Smooth muscle cell (in vitro differentiated cells): Measurements from ENCODE around the gene INO80. TPM values are rescaled to one million over a fixed set of nuclear protein-coding genes. Genes with fewer than 3 reads are reported as not detected.
"Not testable (repeated sequence)": the region's sequence is repeated elsewhere in the genome, so short reads cannot be mapped to it uniquely, and the experiment has no call there.

Source experiments
- DNase-seq: peaks from one replicate; lab custom pipeline; 2025; ENCODE audit not compliant: unreplicated experiment; lab: John Stamatoyannopoulos, UW
- H2AFZ ChIP-seq: fragments of 200-600 bp; sonication (generic); 2 replicates; pipeline ENCODE4 v1.6.0; 2016; ENCODE audit warnings: antibody characterized with exemption, low read depth, mild to moderate bottlenecking
- H3F3A ChIP-seq: fragments of 200-600 bp; sonication (generic); 2 replicates; pipeline ENCODE4 v1.6.0; 2017; ENCODE audit warnings: antibody characterized with exemption, low read depth
- H3K27ac ChIP-seq: fragments of 200-600 bp; sonication (generic); 2 replicates; pipeline ENCODE4 v1.5.1; 2016; ENCODE audit warnings: low read depth, mild to moderate bottlenecking
- H3K27me3 ChIP-seq: fragments of 200-600 bp; sonication (generic); 2 replicates; pipeline ENCODE4 v1.6.1; 2016; ENCODE audit warnings: low read depth, mild to moderate bottlenecking
- H3K36me3 ChIP-seq: fragments of 200-600 bp; sonication (generic); 2 replicates; pipeline ENCODE4 v1.5.1; 2016; ENCODE audit warnings: low read depth
- H3K4me1 ChIP-seq: fragments of 200-600 bp; sonication (generic); 2 replicates; pipeline ENCODE4 v1.5.1; 2016; ENCODE audit warnings: low read depth
- H3K4me2 ChIP-seq: fragments of 200-600 bp; sonication (generic); 2 replicates; pipeline ENCODE4 v1.6.0; 2016; ENCODE audit warnings: mild to moderate bottlenecking
- H3K4me3 ChIP-seq: fragments of 200-600 bp; sonication (generic); 2 replicates; pipeline ENCODE4 v1.5.1; 2016; ENCODE audit warnings: mild to moderate bottlenecking
- H3K79me2 ChIP-seq: fragments of 200-600 bp; sonication (generic); 2 replicates; pipeline ENCODE4 v1.6.0; 2016; ENCODE audit warnings: low read depth, mild to moderate bottlenecking
- H3K9ac ChIP-seq: fragments of 200-600 bp; sonication (generic); 2 replicates; pipeline ENCODE4 v1.6.0; 2016; ENCODE audit warnings: low read depth
- H3K9me3 ChIP-seq: fragments of 200-600 bp; sonication (generic); replicated peaks from 2 replicates; pipeline ENCODE4 v1.5.1; 2016; ENCODE audit warnings: low read depth
- H4K20me1 ChIP-seq: fragments of 200-600 bp; sonication (generic); 2 replicates; pipeline ENCODE4 v1.6.0; 2016; ENCODE audit warnings: low read depth
- WGBS: methylation state at CpG from one replicate; pipeline ENCODE4 v1.1.7; 2016; ENCODE audit warnings: low lambda C conversion rate; 5-methylcytosine and 5-hydroxymethylcytosine counted together
- polyA plus RNA-seq: library from polyadenylated mRNA; unstranded; fragments of >200 nt; fragmentation: Nextera tagmentation; extraction: Ambion mirVana; gene quantifications from 2 replicates; pipeline ENCODE4 v1.2.1, GENCODE V29; 2016
- total RNA-seq: library from RNA; depleted of rRNA; stranded (reverse); fragments of >200 nt; gene quantifications from 2 replicates; pipeline ENCODE4 v1.2.3, GENCODE V29; 2014
- TF ChIP-seq, protein P1 (sequence below): fragments of 200-600 bp; sonication (generic); IDR thresholded peaks from 2 replicates; pipeline ENCODE4 v1.5.1; 2017; ENCODE audit warnings: borderline replicate concordance, mild to moderate bottlenecking, antibody characterized with exemption; ENCODE audit not compliant: insufficient read depth, poor library complexity, severe bottlenecking

Gene INO80
- total and polyA plus RNA-seq, 2 experiments from 2014 or later: 4.4 to 8.3 TPM

DNA sequence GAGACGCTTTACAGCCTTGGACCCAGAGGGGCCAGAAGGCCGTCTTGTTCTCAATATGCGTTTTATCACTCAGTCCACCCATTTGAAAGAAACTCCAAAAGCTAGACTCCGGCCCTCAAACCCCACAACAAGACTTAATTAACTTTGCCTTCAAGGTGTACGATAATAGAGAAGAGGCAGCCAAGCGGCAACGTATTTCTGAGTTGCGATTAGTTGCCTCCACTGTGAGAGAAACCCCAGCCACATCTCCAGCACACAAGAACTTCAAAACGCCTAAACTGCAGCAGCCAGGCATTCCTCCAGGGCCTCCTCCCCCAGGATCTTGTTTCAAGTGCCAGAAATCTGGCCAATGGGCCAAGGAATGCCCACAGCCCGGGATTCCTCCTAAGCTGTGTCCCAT is 17.4 kb upstream of the INO80 start:
- whole genome bisulfite sequencing: 89% methylated on average over 10 of the region's 10 CpGs
- H3K36me3 ChIP-seq: no peaks in the 10 kb centered on the region
- H3F3A ChIP-seq: no peaks in the 10 kb centered on the region
- TF ChIP-seq, protein P1, sequence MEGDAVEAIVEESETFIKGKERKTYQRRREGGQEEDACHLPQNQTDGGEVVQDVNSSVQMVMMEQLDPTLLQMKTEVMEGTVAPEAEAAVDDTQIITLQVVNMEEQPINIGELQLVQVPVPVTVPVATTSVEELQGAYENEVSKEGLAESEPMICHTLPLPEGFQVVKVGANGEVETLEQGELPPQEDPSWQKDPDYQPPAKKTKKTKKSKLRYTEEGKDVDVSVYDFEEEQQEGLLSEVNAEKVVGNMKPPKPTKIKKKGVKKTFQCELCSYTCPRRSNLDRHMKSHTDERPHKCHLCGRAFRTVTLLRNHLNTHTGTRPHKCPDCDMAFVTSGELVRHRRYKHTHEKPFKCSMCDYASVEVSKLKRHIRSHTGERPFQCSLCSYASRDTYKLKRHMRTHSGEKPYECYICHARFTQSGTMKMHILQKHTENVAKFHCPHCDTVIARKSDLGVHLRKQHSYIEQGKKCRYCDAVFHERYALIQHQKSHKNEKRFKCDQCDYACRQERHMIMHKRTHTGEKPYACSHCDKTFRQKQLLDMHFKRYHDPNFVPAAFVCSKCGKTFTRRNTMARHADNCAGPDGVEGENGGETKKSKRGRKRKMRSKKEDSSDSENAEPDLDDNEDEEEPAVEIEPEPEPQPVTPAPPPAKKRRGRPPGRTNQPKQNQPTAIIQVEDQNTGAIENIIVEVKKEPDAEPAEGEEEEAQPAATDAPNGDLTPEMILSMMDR: no peak
- DNase-seq: no peak
- no peaks in the 10 kb centered on the region for H4K20me1 ChIP-seq
- H3K27me3 ChIP-seq: no peaks in the 10 kb centered on the region
- no peaks in the 10 kb centered on the region for H3K4me1 ChIP-seq
- no peak overlapping the region for H3K9ac ChIP-seq
- H3K27ac ChIP-seq: no peak overlapping the region
- H3K79me2 ChIP-seq: no peaks in the 10 kb centered on the region
- H3K9me3 ChIP-seq: no peaks in the 10 kb centered on the region
- no peak overlapping the region for H2AFZ ChIP-seq
- no peak overlapping the region for H3K4me2 ChIP-seq
- no peak overlapping the region for H3K4me3 ChIP-seq

DNA sequence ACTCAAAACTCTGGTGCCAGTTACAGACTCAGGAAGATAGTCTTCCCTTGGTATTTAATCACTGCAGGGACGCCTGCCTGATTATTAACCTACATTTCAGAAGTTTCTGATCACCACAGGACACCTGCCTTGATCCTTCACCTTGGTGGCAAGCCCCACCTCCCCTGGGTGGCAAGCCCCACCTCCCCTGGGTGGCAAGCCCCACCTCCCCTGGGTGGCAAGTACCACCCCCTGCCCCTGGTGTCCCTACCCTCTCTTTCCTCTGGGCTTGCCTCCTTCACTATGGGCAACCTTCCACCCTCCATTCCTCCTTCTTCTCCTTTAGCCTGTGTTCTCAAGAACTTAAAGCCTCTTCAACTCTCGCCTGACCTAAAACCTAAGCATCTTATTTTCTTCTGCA is 16.0 kb upstream of the INO80 start:
- H3K27ac ChIP-seq, DNase-seq, H2AFZ ChIP-seq, H3K4me3 ChIP-seq, H3K27me3 ChIP-seq, H3K36me3 ChIP-seq, H3F3A ChIP-seq, H3K79me2 ChIP-seq, H4K20me1 ChIP-seq, H3K9ac ChIP-seq, H3K9me3 ChIP-seq, H3K4me2 ChIP-seq, H3K4me1 ChIP-seq: not testable (repeated sequence)
- WGBS: 91% methylated on average over 2 of the region's 2 CpGs

DNA sequence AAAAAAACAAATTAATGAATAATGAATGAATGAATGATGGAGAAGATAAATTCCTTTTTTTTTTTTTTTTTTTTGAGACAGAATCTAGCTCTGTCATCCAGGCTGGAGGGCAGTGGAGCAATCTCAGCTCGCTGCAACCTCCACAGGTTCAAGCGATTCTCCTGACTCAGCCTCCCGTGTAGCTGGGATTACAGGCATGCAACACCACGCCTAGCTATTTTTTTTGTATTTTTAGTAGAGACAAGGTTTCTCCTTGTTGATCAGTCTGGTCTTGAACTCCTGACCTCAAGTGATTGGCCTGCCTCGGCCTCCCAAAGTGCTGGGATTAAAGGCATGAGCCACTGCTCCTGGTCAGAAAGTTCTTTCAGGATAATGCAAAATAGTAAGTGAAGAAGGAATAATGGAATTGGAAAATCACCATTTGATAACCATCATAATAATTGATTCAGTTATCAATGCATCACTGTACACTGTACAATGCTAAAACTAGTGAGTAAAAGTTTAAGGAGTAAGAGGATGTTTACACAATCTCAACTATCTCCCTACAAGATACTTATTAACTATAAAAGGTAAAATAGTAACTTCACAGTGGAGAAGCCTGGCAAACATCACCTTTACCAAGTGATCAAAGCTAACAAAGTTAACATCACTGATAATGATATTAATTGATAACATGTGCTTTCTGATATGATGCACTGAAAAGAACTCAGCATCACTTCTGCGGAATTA is 12.3 kb upstream of the INO80 start:
- WGBS: 94% methylated on average over 6 of the region's 6 CpGs

DNA sequence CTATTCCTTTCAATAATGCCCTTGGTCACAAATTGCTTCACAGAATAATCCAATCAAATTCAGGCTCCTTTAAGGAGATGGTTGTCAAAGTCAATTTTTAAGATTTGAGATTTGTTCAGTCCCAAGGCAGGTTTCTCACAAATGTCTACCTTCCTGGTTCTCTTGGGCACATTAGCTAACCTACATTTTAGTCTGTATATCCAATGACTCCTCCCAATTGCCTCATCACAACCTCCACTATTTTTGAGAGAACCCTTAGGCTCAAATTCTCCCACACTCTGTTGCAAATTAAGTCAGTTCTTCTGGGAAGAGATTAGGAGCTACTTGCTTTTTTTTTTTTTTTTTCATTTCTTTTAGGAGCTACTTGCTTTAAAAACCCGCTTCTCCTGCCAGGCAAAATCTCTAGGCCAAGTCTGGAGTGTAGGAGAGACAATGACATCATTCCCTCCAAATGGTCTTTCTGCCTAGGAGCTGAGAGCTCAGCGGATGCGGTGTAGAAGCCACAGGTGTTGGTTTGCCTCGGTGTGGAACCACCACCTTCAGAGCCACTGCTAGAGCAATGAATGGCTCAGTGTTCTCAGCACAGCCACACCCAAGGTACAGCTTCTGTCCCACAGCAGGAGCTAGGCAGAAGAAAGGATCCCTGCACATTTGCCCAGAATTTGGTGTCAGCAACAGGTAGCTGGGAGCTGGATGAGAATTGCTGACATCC is 10.0 kb upstream of the INO80 start:
- Histone ChIP-seq H4K20me1 (no peaks in the 10 kb centered on the region), H3F3A (no peaks in the 10 kb centered on the region), H3K79me2 (no peaks in the 10 kb centered on the region), H3K4me1 (no peaks in the 10 kb centered on the region), H3K27ac (no peak overlapping the region), H3K9ac (no peak overlapping the region), H3K4me3 (no peak overlapping the region), H3K4me2 (no peak overlapping the region), H2AFZ (no peak overlapping the region), H3K9me3 (no peaks in the 10 kb centered on the region), H3K27me3 (no peaks in the 10 kb centered on the region), H3K36me3 (no peaks in the 10 kb centered on the region)
- 88% methylated on average over 4 of the region's 4 CpGs for WGBS
- no peak for DNase-seq
- TF ChIP-seq, protein P1: no peak

More for the DNA sequence above, 12.3 kb upstream of the INO80 start:
- no peaks in the 10 kb centered on the region for H3K9me3 ChIP-seq
- TF ChIP-seq, protein P1: no peak
- H3K27ac ChIP-seq: no peak overlapping the region
- no peak overlapping the region for H3K9ac ChIP-seq
- no peak overlapping the region for H3K4me2 ChIP-seq
- H2AFZ ChIP-seq: no peak overlapping the region
- H3K4me1 ChIP-seq: no peaks in the 10 kb centered on the region
- no peaks in the 10 kb centered on the region for H3K27me3 ChIP-seq
- no peak overlapping the region for H3K4me3 ChIP-seq
- H4K20me1 ChIP-seq: no peaks in the 10 kb centered on the region
- no peaks in the 10 kb centered on the region for H3K36me3 ChIP-seq
- no peaks in the 10 kb centered on the region for H3K79me2 ChIP-seq
- H3F3A ChIP-seq: no peaks in the 10 kb centered on the region
- no peak for DNase-seq
